OCI-LY3 (cell line): Measurements from ENCODE around the gene RTKN.

ENCODE experiments used
- CTCF ChIP-seq: fragments of 200-600, 300-600 bp; sonication (generic); IDR thresholded peaks from 2 replicates; pipeline ENCODE4 v1.5.1; 2014; ENCODE audit warnings: antibody characterized with exemption, low read length, low read depth
- EZH2phosphoT487 ChIP-seq: fragments of 200-600 bp; shearing (Covaris generic); IDR thresholded peaks from 2 replicates; pipeline ENCODE4 v1.6.1; 2018; ENCODE audit warnings: antibody characterized with exemption, mixed run types, low read depth

GRCh38 chr2:74414441-74414840 lies 27.3 kb downstream of the RTKN start:
- TF ChIP-seq CTCF (no peak), EZH2phosphoT487 (no peak)
